Middle frontal gyrus (tissue), 1 donor: ENCODE measurements around the gene ZNF182.
"Not testable (repeated sequence)": the region's sequence is repeated elsewhere in the genome, so short reads cannot be mapped to it uniquely, and the experiment has no call there.

Experiments used
- DNase-seq: peaks from one replicate; pipeline ENCODE4 v3.0.0-alpha.2; 2015; ENCODE audit warnings: low spot score; ENCODE audit errors: extremely low spot score

The ZNF182 gene

GRCh38 chrX:48002319-48002718, 1.5 kb downstream of the ZNF182 start:
- DNase-seq, result no peak

GRCh38 chrX:48001260-48001659, 2.5 kb downstream of the ZNF182 start:
- no peak for DNase-seq

GRCh38 chrX:47992669-47993068, 11.1 kb downstream of the ZNF182 start:
- no peak for DNase-seq

- DNase-seq, result no peak
These were observed 11.8 kb downstream of the ZNF182 start for GRCh38 chrX:47992095-47992380.

- no peak for DNase-seq
These were observed 12.3 kb downstream of the ZNF182 start for GRCh38 chrX:47991263-47992094.

GRCh38 chrX:47976254-47977151, 27.3 kb downstream of the ZNF182 start:
- DNase-seq, result no peak

- DNase-seq, result no peak
These were observed 30.6 kb downstream of the ZNF182 start for GRCh38 chrX:47973235-47973634.

GRCh38 chrX:47965526-47965925, 38.3 kb downstream of the ZNF182 start:
- DNase-seq, result not testable (repeated sequence)

GRCh38 chrX:47961830-47962229, 42.0 kb downstream of the ZNF182 start:
- not testable (repeated sequence) for DNase-seq

GRCh38 chrX:47960406-47960805, 43.4 kb downstream of the ZNF182 start:
- DNase-seq, result no peak

GRCh38 chrX:47958761-47959342, 44.9 kb downstream of the ZNF182 start:
- no peak for DNase-seq

GRCh38 chrX:47958206-47958605, 45.6 kb downstream of the ZNF182 start:
- not testable (repeated sequence) for DNase-seq

GRCh38 chrX:47956016-47956415, 47.8 kb downstream of the ZNF182 start:
- DNase-seq, result no peak

- DNase-seq, result not testable (repeated sequence)
These were observed 48.5 kb downstream of the ZNF182 start for GRCh38 chrX:47955295-47955694.

- DNase-seq, result no peak
These were observed 62.4 kb downstream of the ZNF182 start for GRCh38 chrX:47941423-47941822.

GRCh38 chrX:47940448-47940847, 63.3 kb downstream of the ZNF182 start:
- no peak for DNase-seq

GRCh38 chrX:47936940-47937317, 66.9 kb downstream of the ZNF182 start:
- DNase-seq, result no peak

- no peak for DNase-seq
These were observed 67.4 kb downstream of the ZNF182 start for GRCh38 chrX:47936224-47936939.

- DNase-seq, result no peak
These were observed 69.8 kb downstream of the ZNF182 start for GRCh38 chrX:47933946-47934345.

GRCh38 chrX:47931970-47932369, 71.8 kb downstream of the ZNF182 start:
- not testable (repeated sequence) for DNase-seq

GRCh38 chrX:47927212-47927611, 76.6 kb downstream of the ZNF182 start:
- no peak for DNase-seq
